H9 (cell line): ENCODE measurements around the gene ANKRD30A. TPM values are rescaled to one million over a fixed set of nuclear protein-coding genes. Genes with fewer than 3 reads are reported as not detected.

Experiments used
- DNase-seq: peaks from one replicate; pipeline ENCODE4 v3.0.0-alpha.2; 2017
- H2AFZ ChIP-seq: one replicate; pipeline ENCODE4 v1.6.1; 2013; ENCODE audit warnings: mild to moderate bottlenecking, low read length, control low read depth, moderate library complexity
- H2AK5ac ChIP-seq: 2 replicates; pipeline ENCODE4 v1.6.1; 2013; ENCODE audit warnings: low read length, control low read depth, mixed read lengths; ENCODE audit not compliant: insufficient read length
- H2BK120ac ChIP-seq: one replicate; pipeline ENCODE4 v1.6.1; 2013; ENCODE audit warnings: low read depth, mild to moderate bottlenecking, low read length, control low read depth, inconsistent platforms; ENCODE audit not compliant: poor library complexity, severe bottlenecking
- H2BK12ac ChIP-seq: 2 replicates; pipeline ENCODE4 v1.6.1; 2013; ENCODE audit warnings: low read length, control low read depth, mixed read lengths, low read depth; ENCODE audit not compliant: insufficient read length
- H2BK15ac ChIP-seq: 2 replicates; pipeline ENCODE4 v1.6.1; 2013; ENCODE audit warnings: low read depth, low read length, control low read depth
- H2BK20ac ChIP-seq: one replicate; pipeline ENCODE4 v1.6.1; 2013; ENCODE audit warnings: low read depth, mild to moderate bottlenecking, low read length, control low read depth, inconsistent platforms; ENCODE audit not compliant: poor library complexity, severe bottlenecking
- H2BK5ac ChIP-seq: 2 replicates; pipeline ENCODE4 v1.6.1; 2013; ENCODE audit warnings: low read length, control low read depth, mixed read lengths; ENCODE audit not compliant: insufficient read length
- H3K14ac ChIP-seq: 2 replicates; pipeline ENCODE4 v1.6.1; 2013; ENCODE audit warnings: low read length, control low read depth; ENCODE audit not compliant: insufficient read depth
- H3K18ac ChIP-seq: 2 replicates; pipeline ENCODE4 v1.6.1; 2013; ENCODE audit warnings: low read depth, mild to moderate bottlenecking, mixed read lengths, low read length, control low read depth; ENCODE audit not compliant: insufficient read length
- H3K23ac ChIP-seq: 2 replicates; pipeline ENCODE4 v1.6.1; 2013; ENCODE audit warnings: low read length, control low read depth, mixed read lengths, low read depth; ENCODE audit not compliant: insufficient read length
- H3K23me2 ChIP-seq: 2 replicates; pipeline ENCODE4 v1.6.1; 2013; ENCODE audit warnings: low read depth, mild to moderate bottlenecking, mixed read lengths, low read length, control low read depth; ENCODE audit not compliant: insufficient read length, poor library complexity, severe bottlenecking
- H3K27ac ChIP-seq: 2 replicates; pipeline ENCODE4 v1.5.1; 2013; ENCODE audit warnings: low read length, control low read depth, mixed read lengths, low read depth; ENCODE audit not compliant: insufficient read length
- H3K27me3 ChIP-seq: 2 replicates; pipeline ENCODE4 v1.6.1; 2013; ENCODE audit warnings: low read length, control low read depth, inconsistent platforms; ENCODE audit not compliant: insufficient read depth
- H3K4ac ChIP-seq: 2 replicates; pipeline ENCODE4 v1.6.1; 2013; ENCODE audit warnings: low read depth, mild to moderate bottlenecking, control low read depth, inconsistent platforms, low read length, moderate library complexity
- H3K4me1 ChIP-seq: 2 replicates; pipeline ENCODE4 v1.6.1; 2013; ENCODE audit warnings: low read length, control low read depth, inconsistent platforms; ENCODE audit not compliant: insufficient read depth
- H3K4me2 ChIP-seq: 2 replicates; pipeline ENCODE4 v1.6.1; 2013; ENCODE audit warnings: low read length, control low read depth, mixed read lengths; ENCODE audit not compliant: insufficient read length, insufficient read depth
- H3K56ac ChIP-seq: 2 replicates; pipeline ENCODE4 v1.6.1; 2013; ENCODE audit warnings: low read depth, mild to moderate bottlenecking, mixed read lengths, low read length, control low read depth; ENCODE audit not compliant: insufficient read length
- H3K79me1 ChIP-seq: 2 replicates; pipeline ENCODE4 v1.6.1; 2013; ENCODE audit warnings: low read depth, mild to moderate bottlenecking, moderate library complexity, low read length, control low read depth, inconsistent platforms; ENCODE audit not compliant: insufficient read depth, poor library complexity, severe bottlenecking
- H3K79me2 ChIP-seq: 2 replicates; pipeline ENCODE4 v1.6.1; 2013; ENCODE audit warnings: low read length, control low read depth, inconsistent platforms; ENCODE audit not compliant: insufficient read depth
- H3K9ac ChIP-seq: 2 replicates; pipeline ENCODE4 v1.6.1; 2013; ENCODE audit warnings: low read length, control low read depth, mixed read lengths; ENCODE audit not compliant: insufficient read length; ENCODE audit errors: extremely low read depth
- H3K9me3 ChIP-seq: one replicate; pipeline ENCODE4 v1.6.1; 2013; ENCODE audit warnings: low read depth, low read length, inconsistent platforms; ENCODE audit not compliant: control insufficient read depth
- H3T11ph ChIP-seq: one replicate; pipeline ENCODE4 v1.6.1; 2013; ENCODE audit warnings: mild to moderate bottlenecking, low read length, control low read depth, inconsistent platforms
- H4K20me1 ChIP-seq: one replicate; pipeline ENCODE4 v1.6.1; 2013; ENCODE audit not compliant: control insufficient read depth, insufficient read length, insufficient read depth
- H4K5ac ChIP-seq: 2 replicates; pipeline ENCODE4 v1.6.1; 2013; ENCODE audit warnings: low read depth, mild to moderate bottlenecking, mixed read lengths, low read length, control low read depth; ENCODE audit not compliant: insufficient read length
- H4K8ac ChIP-seq: replicated peaks from 2 replicates; pipeline ENCODE4 v1.6.1; 2013; ENCODE audit warnings: low read length, control low read depth, mixed read lengths, low read depth; ENCODE audit not compliant: insufficient read length
- H4K91ac ChIP-seq: 2 replicates; pipeline ENCODE4 v1.6.1; 2013; ENCODE audit warnings: low read depth, mild to moderate bottlenecking, moderate library complexity, mixed read lengths, low read length, control low read depth; ENCODE audit not compliant: insufficient read length
- H3K27ac Mint-ChIP-seq, 3 experiments: 2 replicates in 2 of 3; 3 replicates in 1 of 3; pipeline ENCODE4 v1.8.0; 2020 to 2021; ENCODE audit warnings: mixed read lengths in 3 of 3, mild to moderate bottlenecking in 1 of 3, moderate library complexity in 1 of 3
- H3K27me3 Mint-ChIP-seq: 2 replicates; pipeline ENCODE4 v1.8.0; 2021; ENCODE audit warnings: low read depth, mild to moderate bottlenecking, moderate library complexity, mixed read lengths
- H3K36me3 Mint-ChIP-seq, 3 experiments: 2 replicates in 2 of 3; 3 replicates in 1 of 3; pipeline ENCODE4 v1.8.0; 2020 to 2021; ENCODE audit warnings: low read depth in 3 of 3, mixed read lengths in 3 of 3; ENCODE audit not compliant: insufficient read depth in 1 of 3
- H3K4me1 Mint-ChIP-seq, 2 experiments: 2 replicates each; pipeline ENCODE4 v1.8.0; 2020; ENCODE audit warnings: mixed read lengths in 2 of 2
- H3K4me3 Mint-ChIP-seq, 2 experiments: 2 replicates in 1 of 2; 3 replicates in 1 of 2; pipeline ENCODE4 v1.8.0; 2020 to 2021; ENCODE audit warnings: mild to moderate bottlenecking in 2 of 2, mixed read lengths in 2 of 2, moderate library complexity in 1 of 2
- H3K9me3 Mint-ChIP-seq, 2 experiments: 2 replicates in 1 of 2; 3 replicates in 1 of 2; pipeline ENCODE4 v1.8.0; 2020; ENCODE audit warnings: mild to moderate bottlenecking in 2 of 2, mixed read lengths in 2 of 2, moderate library complexity in 1 of 2
- WGBS: extraction: QIAGEN DNeasy Blood & Tissue Kit; methylation state at CpG from one replicate; pipeline ENCODE4 v1.1.7; 2013; ENCODE audit warnings: missing lambda C conversion rate, low lambda C conversion rate, mixed read lengths; ENCODE audit not compliant: insufficient read length; ENCODE audit errors: extremely low coverage; 5-methylcytosine and 5-hydroxymethylcytosine counted together
- total RNA-seq: library from RNA; stranded (reverse); gene quantifications from 2 replicates; pipeline ENCODE4 v1.2.1, GENCODE V29; 2021
- TF ChIP-seq, protein P1 (sequence below): fragments of 200-600 bp; sonication (generic); conservative IDR thresholded peaks from 3 replicates; pipeline ENCODE4 v1.8.0; 2021; ENCODE audit warnings: antibody characterized with exemption, mild to moderate bottlenecking

ANKRD30A gene
- total RNA-seq, 1 experiment from 2014 or later = not detected

DNA sequence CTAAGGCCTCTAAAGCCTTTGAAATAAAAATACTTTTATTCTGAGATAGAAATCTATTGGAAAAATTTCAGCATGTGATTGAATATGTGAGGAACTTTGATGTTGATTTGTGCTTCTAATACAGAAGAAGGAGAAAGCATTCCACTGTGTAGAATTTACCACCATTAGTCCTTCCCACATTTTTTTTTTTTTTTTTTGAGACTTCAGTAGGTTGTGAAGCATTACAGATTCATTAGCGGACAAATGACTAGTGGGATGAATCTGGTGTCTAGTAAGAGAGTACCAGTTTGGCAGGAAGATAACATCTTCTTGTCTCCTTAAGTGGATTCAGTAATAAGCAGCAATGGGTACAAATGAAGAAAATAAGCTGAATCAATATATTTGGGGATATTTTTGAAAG lies 95.5 kb downstream of the ANKRD30A start:
- H2BK15ac ChIP-seq = no peak overlapping the region
- Mint-ChIP-seq H3K9me3 (peaks cover 47 to 55% of the 10 kb centered on the region in 2 experiments), H3K4me1 (no peaks in the 10 kb centered on the region), H3K27me3 (no peaks in the 10 kb centered on the region; the same call in none of the 2 replicates), H3K27ac (no peak overlapping the region), H3K36me3 (peaks cover 0 to 14% (median 0%) of the 10 kb centered on the region in 3 experiments; a peak in 3 of 7 replicates), H3K4me3 (no peak overlapping the region)
- H3K27me3 ChIP-seq = no peaks in the 10 kb centered on the region
- H3K79me2 ChIP-seq = no peaks in the 10 kb centered on the region
- H2BK12ac ChIP-seq = no peak overlapping the region
- H3K4ac ChIP-seq = no peak overlapping the region
- no peak overlapping the region for H3K23ac ChIP-seq
- no CpG with 5 or more reads among the region's 1 CpG for WGBS
- H2BK120ac ChIP-seq = no peak overlapping the region
- H4K8ac ChIP-seq = no peak overlapping the region
- TF ChIP-seq, protein P1, sequence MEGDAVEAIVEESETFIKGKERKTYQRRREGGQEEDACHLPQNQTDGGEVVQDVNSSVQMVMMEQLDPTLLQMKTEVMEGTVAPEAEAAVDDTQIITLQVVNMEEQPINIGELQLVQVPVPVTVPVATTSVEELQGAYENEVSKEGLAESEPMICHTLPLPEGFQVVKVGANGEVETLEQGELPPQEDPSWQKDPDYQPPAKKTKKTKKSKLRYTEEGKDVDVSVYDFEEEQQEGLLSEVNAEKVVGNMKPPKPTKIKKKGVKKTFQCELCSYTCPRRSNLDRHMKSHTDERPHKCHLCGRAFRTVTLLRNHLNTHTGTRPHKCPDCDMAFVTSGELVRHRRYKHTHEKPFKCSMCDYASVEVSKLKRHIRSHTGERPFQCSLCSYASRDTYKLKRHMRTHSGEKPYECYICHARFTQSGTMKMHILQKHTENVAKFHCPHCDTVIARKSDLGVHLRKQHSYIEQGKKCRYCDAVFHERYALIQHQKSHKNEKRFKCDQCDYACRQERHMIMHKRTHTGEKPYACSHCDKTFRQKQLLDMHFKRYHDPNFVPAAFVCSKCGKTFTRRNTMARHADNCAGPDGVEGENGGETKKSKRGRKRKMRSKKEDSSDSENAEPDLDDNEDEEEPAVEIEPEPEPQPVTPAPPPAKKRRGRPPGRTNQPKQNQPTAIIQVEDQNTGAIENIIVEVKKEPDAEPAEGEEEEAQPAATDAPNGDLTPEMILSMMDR = no peak
- no peak overlapping the region for H3K56ac ChIP-seq
- no peak overlapping the region for H4K91ac ChIP-seq
- no peak overlapping the region for H3K9ac ChIP-seq
- H3K4me1 ChIP-seq = no peaks in the 10 kb centered on the region
- H4K5ac ChIP-seq = no peak overlapping the region
- H4K20me1 ChIP-seq = no peaks in the 10 kb centered on the region
- peaks cover 14% of the 10 kb centered on the region for H3K9me3 ChIP-seq
- H3T11ph ChIP-seq = no peak overlapping the region
- H2BK5ac ChIP-seq = no peak overlapping the region
- H3K23me2 ChIP-seq = no peaks in the 10 kb centered on the region
- no peak overlapping the region for H3K4me2 ChIP-seq
- H3K18ac ChIP-seq = no peak overlapping the region
- no peak overlapping the region for H3K14ac ChIP-seq
- H3K79me1 ChIP-seq = no peaks in the 10 kb centered on the region
- H2BK20ac ChIP-seq = no peak overlapping the region
- no peak overlapping the region for H2AK5ac ChIP-seq
- H3K27ac ChIP-seq = no peak overlapping the region
- H2AFZ ChIP-seq = no peak overlapping the region
- DNase-seq = no peak
